HepG2 (cell line): ENCODE measurements around the gene MPP7. TPM values are rescaled to one million over a fixed set of nuclear protein-coding genes. Genes with fewer than 3 reads are reported as not detected.

ENCODE experiments used
- CENPBD1 ChIP-seq: sonication (generic); formaldehyde crosslinking; IDR thresholded peaks from 2 replicates; pipeline ENCODE4 v1.8.0; 2022; ENCODE audit warnings: missing genetic modification reagents, low read depth, mild to moderate bottlenecking, borderline replicate concordance
- GATAD1 ChIP-seq: IDR thresholded peaks from 2 replicates; pipeline ENCODE4 v1.6.1; 2016; ENCODE audit warnings: missing genetic modification reagents, missing compliant biosample characterization
- HDAC1 ChIP-seq: sonication (generic); formaldehyde crosslinking; IDR thresholded peaks from 2 replicates; pipeline ENCODE4 v1.5.1; 2020; ENCODE audit warnings: mild to moderate bottlenecking, missing genetic modification reagents
- JARID2 ChIP-seq: sonication (generic); formaldehyde crosslinking; IDR thresholded peaks from 2 replicates; pipeline ENCODE4 v1.8.1; 2023; ENCODE audit warnings: missing genetic modification reagents, inconsistent platforms; ENCODE audit not compliant: insufficient replicate concordance
- NFYC ChIP-seq: IDR thresholded peaks from 2 replicates; pipeline ENCODE4 v1.6.1; 2016; ENCODE audit warnings: missing genetic modification reagents, missing compliant biosample characterization
- PITX1 ChIP-seq: sonication (generic); formaldehyde crosslinking; IDR thresholded peaks from 2 replicates; pipeline ENCODE4 v1.5.1; 2020; ENCODE audit warnings: mild to moderate bottlenecking, missing genetic modification reagents
- RXRA ChIP-seq: sonication (generic); formaldehyde crosslinking; IDR thresholded peaks from 2 replicates; pipeline ENCODE4 v1.5.1; 2020; ENCODE audit warnings: missing genetic modification reagents
- TEAD3 ChIP-seq: optimal IDR thresholded peaks from 2 replicates; pipeline ENCODE3; 2016; ENCODE audit warnings: borderline replicate concordance
- TOE1 ChIP-seq: sonication (generic); formaldehyde crosslinking; IDR thresholded peaks from 2 replicates; pipeline ENCODE4 v1.4.0; 2020; ENCODE audit warnings: mild to moderate bottlenecking, missing genetic modification reagents
- YEATS4 ChIP-seq: sonication (generic); formaldehyde crosslinking; IDR thresholded peaks from 2 replicates; pipeline ENCODE4 v1.4.0; 2020; ENCODE audit warnings: missing genetic modification reagents, borderline replicate concordance
- YY1 ChIP-seq: IDR thresholded peaks from 2 replicates; pipeline ENCODE4 v1.6.1; 2011; ENCODE audit warnings: low read length, low read depth, moderate library complexity, mild to moderate bottlenecking; ENCODE audit not compliant: insufficient read depth, insufficient replicate concordance
- ZBTB7B ChIP-seq: sonication (generic); formaldehyde crosslinking; IDR thresholded peaks from 2 replicates; pipeline ENCODE4 v1.4.0; 2020; ENCODE audit warnings: missing genetic modification reagents
- ZBTB8A ChIP-seq: sonication (generic); formaldehyde crosslinking; IDR thresholded peaks from 2 replicates; pipeline ENCODE4 v1.4.0; 2020; ENCODE audit warnings: mild to moderate bottlenecking, low read depth, missing genetic modification reagents, borderline replicate concordance
- ZC3H13 ChIP-seq: sonication (generic); formaldehyde crosslinking; IDR thresholded peaks from 2 replicates; pipeline ENCODE4 v1.8.1; 2023; ENCODE audit warnings: mild to moderate bottlenecking, missing genetic modification reagents, moderate library complexity
- ZFP1 ChIP-seq: IDR thresholded peaks from 2 replicates; pipeline ENCODE4 v1.6.1; 2016
- ZFY ChIP-seq: sonication (generic); formaldehyde crosslinking; IDR thresholded peaks from 2 replicates; pipeline ENCODE4 v1.4.0; 2020; ENCODE audit warnings: missing genetic modification reagents
- ZNF225 ChIP-seq: sonication (generic); formaldehyde crosslinking; IDR thresholded peaks from 2 replicates; pipeline ENCODE4 v1.4.0; 2020; ENCODE audit warnings: mild to moderate bottlenecking, missing genetic modification reagents
- ZNF407 ChIP-seq: sonication (generic); formaldehyde crosslinking; IDR thresholded peaks from one replicate; pipeline ENCODE4 v1.5.1; 2020; ENCODE audit warnings: mild to moderate bottlenecking, missing genetic modification reagents; ENCODE audit errors: not compliant biosample characterization
- ZNF776 ChIP-seq: sonication (generic); formaldehyde crosslinking; IDR thresholded peaks from 2 replicates; pipeline ENCODE4 v1.4.0; 2020; ENCODE audit warnings: mild to moderate bottlenecking, missing genetic modification reagents
- polyA plus RNA-seq, 8 experiments: library from polyadenylated mRNA; depleted of rRNA in 3 of 8; stranded (reverse) in 7 of 8; unstranded in 1 of 8; fragments of >200 nt; fragmentation: Illumina TruSeq in 4 of 8; extraction: Trizol in 4 of 8; gene quantifications; 2 replicates each; pipeline versions ENCODE4 v1.2.1 to v1.2.3, GENCODE V29; 2011 to 2016; ENCODE audit warnings: low read depth in 4 of 8, missing spikeins in 1 of 8, mixed read lengths in 1 of 8; ENCODE audit not compliant: insufficient read depth in 1 of 8
- total RNA-seq, 5 experiments: library from RNA; depleted of rRNA; stranded (reverse); fragments of >200 nt; fragmentation: Illumina TruSeq; extraction: Trizol; gene quantifications; 2 replicates each; pipeline ENCODE4 v1.2.3, GENCODE V29; 2016; ENCODE audit warnings: low read depth in 1 of 5
- TF ChIP-seq, protein P1 (sequence below): sonication (generic); formaldehyde crosslinking; IDR thresholded peaks from 2 replicates; pipeline ENCODE4 v1.4.0; 2020; ENCODE audit warnings: missing genetic modification reagents

Gene MPP7
- total and polyA plus RNA-seq, 2 of the 13 experiments (the other 11 are each of a cell fraction or from before 2014, with no cell fraction given) = 6.8 to 16.4 TPM

DNA sequence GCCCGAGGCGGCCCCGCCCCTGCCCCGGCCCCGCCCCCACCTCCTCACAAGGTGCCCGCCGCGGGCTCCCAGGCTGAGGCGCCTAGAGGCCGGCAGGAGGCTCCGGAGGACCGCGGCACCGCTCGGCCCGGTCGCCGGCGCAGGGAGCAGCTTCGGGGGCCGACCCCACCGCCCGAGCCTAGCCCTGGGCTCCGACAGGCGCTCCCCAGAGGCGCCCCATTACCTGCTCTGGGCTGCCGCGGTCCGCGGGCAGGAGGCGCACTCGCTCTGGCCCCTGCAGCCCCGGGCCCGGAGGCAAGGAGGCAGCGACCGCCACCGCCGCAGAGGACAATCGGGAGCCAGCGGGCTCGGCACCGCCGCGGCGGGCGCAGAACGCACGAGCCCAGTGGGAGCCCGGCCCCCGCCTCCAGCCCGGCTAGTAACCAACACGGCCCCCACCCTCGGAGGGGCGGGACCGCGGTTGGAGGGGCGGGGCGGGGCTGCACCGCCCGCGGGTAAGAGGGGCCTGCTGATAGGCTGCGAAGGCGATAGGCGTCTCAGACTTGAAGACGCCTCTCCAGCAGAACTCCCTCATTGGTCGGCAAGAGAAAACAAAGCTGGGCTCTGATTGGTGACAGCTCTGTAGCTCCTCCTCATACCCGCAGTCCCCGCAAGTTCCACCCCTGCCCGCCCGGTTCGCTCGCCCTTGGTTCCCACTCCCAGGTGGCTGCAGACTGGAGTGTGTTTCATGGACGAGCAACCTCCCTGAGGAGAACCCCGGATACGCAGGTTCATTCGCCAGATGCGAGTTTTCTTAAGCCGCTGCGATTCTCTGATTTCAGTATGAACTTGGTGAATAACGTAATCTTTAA, at the start of gene MPP7 (continued):
- TF ChIP-seq TEAD3 (CRISPR knock-in tag) (peak; percentile 68), HDAC1 (CRISPR knock-in tag) (peak; percentile 29; the same call in 1 of the 2 replicates), YY1 (peak; percentile 31), GATAD1 (CRISPR knock-in tag) (peak; percentile 19; the same call in 1 of the 2 replicates), ZFP1 (CRISPR knock-in tag) (no peak), ZNF776 (CRISPR knock-in tag) (peak; percentile 38; the same call in 1 of the 2 replicates), TOE1 (CRISPR knock-in tag) (0 out of 2 replicates have a peak, but pooled peaks have one; percentile 9), ZNF225 (CRISPR knock-in tag) (peak; percentile 86; the same call in 1 of the 2 replicates), ZFY (peak; percentile 63), RXRA (CRISPR knock-in tag) (0 out of 2 replicates have a peak, but pooled peaks have one; percentile 9), PITX1 (CRISPR knock-in tag) (0 out of 2 replicates have a peak, but pooled peaks have one; percentile 34), YEATS4 (CRISPR knock-in tag) (peak; percentile 12; the same call in 1 of the 2 replicates), NFYC (CRISPR knock-in tag) (peak; percentile 90), ZNF407 (CRISPR knock-in tag) (peak; percentile 54), ZBTB7B (CRISPR knock-in tag) (0 out of 2 replicates have a peak, but pooled peaks have one; percentile 10), ZC3H13 (CRISPR knock-in tag) (no peak), ZBTB8A (CRISPR knock-in tag) (peak; percentile 87; the same call in 1 of the 2 replicates), JARID2 (CRISPR knock-in tag) (no peak), CENPBD1 (no peak)
- TF ChIP-seq, protein P1, sequence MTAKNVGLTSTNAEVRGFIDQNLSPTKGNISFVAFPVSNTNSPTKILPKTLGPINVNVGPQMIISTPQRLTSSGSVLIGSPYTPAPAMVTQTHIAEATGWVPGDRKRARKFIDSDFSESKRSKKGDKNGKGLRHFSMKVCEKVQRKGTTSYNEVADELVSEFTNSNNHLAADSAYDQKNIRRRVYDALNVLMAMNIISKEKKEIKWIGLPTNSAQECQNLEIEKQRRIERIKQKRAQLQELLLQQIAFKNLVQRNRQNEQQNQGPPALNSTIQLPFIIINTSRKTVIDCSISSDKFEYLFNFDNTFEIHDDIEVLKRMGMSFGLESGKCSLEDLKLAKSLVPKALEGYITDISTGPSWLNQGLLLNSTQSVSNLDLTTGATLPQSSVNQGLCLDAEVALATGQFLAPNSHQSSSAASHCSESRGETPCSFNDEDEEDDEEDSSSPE (CRISPR knock-in tag) = peak; percentile 0; the same call in 1 of the 2 replicates
